ENCODE results near the gene MYNN.

MYNN gene

DNA sequence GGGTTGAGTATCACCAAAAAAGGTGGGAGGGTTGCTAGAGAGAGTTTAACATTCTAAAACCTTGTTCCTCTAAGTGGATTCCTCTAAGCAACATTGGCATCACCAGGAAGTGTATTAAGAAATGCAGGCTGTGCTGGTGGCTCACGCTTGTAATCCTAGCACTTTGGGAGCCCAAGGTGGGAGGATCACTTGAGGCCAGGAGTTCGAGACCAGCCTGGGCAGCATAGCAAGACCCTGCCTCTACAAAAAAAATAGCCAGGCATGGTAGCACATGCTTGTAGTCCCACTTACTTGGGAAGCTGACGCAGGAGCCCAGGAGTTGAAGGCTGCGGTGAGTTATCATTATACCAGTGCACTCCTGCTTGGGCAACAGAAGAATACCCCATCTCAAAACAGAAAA, 4.6 kb downstream of the MYNN start:
- no peak for DNase-seq (ENCODE audit: low spot score)

DNA sequence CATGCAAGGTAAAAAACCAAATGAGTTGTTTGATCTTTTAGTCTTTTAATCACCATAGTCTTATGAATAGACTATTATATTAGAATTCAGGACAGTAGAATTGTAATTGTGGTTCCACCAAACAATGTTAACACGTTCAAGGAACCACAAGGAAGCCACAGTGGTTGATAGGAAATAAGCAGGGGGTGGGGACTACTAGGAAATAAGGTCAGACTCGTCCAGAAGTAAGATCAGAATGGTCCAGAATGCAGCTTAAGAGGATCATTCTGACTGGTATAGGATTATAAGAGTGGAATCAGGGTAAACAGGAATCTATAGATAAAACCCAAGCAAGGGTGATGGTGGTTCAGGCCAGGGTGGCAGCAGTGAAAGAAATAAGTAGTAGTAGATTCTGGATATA, 7.5 kb downstream of the MYNN start:
- DNase-seq (ENCODE audit: low spot score): no peak

DNA sequence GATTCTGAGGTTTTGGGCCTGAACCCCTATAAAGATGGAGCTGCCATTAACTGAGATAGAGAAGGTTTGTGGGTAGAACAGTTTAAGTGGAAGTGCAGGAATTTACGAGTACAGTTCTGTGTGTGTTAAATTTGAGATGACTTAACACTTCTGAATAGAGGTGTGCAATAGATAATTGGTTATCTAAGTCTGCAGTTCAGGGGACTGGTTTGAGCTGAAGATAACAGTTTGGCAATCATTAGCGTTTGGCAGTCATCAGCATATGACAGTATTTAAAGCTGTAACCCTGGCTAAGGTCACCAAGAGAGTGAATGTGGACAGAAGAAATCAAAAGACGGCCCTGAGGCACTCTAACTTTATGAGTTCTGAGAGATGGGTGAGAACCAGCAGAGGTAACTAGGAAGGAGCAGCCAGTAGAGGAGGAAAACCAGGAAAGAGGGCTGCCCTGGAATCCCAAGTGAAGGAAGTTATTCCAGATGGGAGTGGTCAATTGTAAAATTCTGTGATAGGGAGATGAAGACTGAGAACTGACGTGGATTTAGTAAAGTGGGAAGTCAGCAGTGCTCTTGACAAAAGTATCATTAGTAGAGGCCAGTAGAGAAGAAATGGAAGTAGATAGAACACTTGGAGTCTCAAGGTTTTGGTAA, 8.1 kb downstream of the MYNN start:
- no peak for DNase-seq (ENCODE audit: low spot score)

DNA sequence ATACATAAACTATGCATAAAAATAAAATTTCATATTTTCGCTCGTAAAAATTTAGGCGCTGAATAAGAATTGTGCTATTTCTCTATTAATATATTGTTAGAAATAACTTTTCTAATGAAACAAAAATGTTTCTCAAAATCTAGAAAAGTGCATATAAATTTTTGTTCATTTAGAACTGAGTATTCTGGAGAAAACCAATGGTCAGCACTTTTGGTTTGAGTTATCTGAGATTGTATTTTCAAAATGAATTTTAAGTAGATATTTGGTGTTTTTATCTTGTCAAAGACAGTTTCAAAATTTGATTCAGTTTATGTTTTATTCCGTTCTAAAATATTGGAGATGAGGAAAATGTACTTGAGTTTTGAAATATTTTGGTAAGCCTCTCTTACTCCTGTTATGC, 13.9 kb downstream of the MYNN start:
- no peak for DNase-seq (ENCODE audit: low spot score)

DNA sequence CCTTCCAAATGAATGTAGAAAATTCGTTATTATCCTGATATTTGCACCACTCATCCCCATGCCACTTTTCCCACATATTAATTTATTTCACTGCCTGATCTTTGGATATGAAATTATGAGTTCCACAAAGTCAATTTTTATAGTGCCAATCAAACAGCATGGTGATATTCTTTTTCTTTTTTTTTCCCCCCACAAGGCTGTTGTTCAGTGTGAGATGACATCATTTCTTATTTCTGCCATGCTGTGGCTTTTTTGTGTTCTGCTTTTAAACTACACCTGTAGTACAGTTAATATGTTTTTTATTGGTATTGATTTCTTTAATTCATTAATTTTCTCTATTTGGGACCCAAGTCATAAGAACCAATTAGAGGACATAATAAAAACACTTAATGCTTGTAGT, 14.6 kb downstream of the MYNN start:
- no peak for DNase-seq (ENCODE audit: low spot score)

DNA sequence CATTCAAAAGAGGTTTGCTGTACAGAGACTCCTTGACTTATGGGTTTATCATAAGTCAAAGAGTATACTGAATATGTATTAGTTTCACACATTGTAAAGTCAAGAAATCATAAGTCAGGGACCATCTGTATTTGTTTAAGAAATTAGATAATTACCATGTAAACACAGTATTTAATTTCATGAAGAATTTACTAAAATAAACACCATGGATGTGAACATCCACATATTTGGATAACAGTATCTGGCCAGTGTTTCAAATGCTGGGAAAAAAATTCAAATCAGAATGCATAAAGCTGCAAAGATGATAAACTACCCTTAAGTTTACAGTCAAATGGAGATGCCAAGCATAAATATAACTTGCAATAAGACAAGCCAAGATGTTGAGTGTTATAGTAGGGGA, 17.0 kb downstream of the MYNN start:
- no peak for DNase-seq (ENCODE audit: low spot score)

DNA sequence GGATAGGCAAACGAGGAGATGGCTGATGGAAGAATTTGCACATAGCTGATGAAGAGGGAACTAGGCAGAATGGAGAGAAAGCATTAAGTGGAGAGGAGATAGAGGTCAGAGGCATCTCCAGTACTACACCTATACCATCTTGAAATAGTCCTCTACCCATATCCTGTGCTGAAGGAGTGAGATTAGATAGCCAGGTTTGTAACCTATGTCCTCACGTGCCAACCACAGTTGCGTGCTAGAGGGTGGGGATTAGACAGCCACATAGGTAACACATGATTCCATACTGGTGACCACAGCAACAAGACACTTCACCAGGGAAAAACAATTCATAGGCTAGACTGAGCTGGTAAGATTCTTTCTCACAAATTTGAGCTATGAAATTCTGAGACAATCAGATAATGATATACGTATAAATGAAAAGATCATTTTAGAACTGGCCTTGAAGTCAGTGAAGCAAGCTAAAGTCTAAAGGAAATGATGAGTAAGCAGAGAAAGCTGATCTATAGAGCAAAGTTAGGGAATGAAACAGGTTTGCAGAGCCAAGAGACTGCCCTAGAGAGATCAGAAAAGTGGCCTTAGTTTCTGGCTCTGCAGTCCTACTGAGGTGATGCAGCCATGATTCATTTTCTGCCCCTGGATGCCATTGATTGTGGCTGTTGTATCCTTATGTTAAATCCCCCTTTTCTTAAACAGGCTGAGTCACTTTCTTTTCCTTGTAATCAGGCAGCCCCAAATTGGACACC, 17.7 kb downstream of the MYNN start:
- no peak for DNase-seq (ENCODE audit: low spot score)

DNA sequence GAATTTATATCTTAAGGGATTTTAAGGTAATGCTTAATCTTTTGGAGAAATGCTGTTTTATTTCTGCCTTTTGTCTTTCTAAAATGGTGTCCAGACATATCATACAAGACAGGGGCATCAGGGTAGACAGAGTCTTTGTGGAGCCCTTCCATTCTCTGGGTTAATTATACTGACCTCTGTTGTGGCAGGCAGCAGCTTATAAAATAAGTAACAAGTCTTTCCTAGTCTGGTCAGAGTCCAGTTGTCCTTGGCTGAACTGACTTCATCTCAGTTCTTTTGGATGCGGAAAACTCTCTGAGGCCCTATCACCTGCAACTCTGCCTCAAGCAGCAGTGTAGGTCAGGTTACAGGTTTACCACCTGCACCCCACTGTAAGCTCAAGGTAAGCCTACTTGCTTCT, 19.2 kb downstream of the MYNN start:
- DNase-seq (ENCODE audit: low spot score): no peak

DNA sequence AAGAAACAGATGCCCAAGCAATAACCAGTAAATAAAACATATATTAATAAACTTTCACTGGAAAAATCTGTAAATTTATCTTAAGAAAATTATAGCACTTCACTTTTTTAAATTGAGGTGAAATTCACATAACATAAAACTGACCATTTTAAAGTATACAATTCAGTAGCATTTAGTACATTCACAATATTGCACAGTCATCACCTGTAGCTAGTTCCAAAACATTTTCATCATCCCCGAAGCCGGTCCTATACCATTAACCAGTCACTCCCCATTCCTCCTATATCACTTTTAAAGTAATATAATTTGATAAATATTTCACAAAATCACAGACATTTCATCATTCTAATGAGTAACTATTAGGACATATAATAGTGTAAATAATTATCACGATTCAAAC, 31.5 kb downstream of the MYNN start:
- DNase-seq (ENCODE audit: low spot score): no peak

DNA sequence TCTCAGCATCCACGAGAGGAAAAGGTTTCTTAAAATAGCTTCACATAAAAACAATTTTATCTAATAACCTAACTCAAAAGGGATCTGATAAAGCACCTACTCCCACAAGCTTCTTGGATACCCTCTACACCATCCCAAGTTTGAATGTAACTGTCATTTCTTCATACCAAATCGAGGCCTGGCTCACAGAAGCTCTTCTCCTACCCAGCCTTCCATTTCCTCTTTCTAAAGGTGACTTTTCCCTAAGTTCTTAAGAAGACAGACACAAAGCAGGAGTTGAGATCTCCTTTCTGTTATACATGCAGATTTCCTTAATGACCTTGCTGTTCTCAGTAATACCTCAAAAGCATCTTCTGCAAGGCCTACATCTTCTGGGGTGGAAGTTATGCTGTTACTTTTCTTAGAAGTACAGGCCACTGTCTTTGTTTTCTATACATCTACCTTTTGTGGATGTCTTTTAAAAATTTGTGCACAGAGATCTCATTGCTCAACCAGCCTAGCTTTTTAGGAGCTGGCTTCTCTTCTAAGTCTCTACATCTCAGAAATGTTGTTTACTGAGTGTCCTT, 36.1 kb downstream of the MYNN start:
- DNase-seq (ENCODE audit: low spot score): no peak

DNA sequence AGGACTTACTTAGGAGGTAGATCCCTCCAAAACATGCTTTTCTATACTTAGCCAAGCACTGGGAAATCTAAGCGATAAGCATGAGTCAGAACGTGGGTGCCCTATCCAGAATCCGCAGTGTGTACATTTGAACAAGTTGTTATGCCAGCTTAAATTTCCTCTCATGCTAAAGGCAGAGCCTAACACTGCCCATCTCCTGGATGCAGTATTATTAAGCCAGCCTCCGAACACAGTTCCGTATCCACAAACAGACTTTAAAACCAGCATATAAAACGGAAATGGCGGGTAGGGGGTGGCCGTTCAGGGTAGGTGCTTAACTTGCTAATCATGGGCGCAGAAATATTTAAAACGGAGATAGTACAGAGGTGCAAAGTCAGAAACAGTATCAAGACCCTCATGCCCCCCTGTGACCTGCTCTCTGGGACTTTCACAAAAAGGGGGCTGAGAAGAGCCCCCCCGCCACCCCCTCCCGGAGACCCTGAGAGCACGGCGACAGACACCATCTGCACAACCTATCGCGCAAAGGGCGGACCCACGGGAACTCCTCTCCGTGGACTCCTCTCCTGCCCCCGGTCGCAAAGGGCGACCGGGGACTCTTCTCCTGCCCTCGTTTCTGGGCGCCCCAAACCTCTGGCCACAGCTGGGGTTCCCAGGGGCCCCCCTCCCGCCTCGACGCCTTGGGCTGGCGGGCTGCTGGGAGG, 38.6 kb downstream of the MYNN start:
- peak; percentile 55 for DNase-seq (ENCODE audit: low spot score)

DNA sequence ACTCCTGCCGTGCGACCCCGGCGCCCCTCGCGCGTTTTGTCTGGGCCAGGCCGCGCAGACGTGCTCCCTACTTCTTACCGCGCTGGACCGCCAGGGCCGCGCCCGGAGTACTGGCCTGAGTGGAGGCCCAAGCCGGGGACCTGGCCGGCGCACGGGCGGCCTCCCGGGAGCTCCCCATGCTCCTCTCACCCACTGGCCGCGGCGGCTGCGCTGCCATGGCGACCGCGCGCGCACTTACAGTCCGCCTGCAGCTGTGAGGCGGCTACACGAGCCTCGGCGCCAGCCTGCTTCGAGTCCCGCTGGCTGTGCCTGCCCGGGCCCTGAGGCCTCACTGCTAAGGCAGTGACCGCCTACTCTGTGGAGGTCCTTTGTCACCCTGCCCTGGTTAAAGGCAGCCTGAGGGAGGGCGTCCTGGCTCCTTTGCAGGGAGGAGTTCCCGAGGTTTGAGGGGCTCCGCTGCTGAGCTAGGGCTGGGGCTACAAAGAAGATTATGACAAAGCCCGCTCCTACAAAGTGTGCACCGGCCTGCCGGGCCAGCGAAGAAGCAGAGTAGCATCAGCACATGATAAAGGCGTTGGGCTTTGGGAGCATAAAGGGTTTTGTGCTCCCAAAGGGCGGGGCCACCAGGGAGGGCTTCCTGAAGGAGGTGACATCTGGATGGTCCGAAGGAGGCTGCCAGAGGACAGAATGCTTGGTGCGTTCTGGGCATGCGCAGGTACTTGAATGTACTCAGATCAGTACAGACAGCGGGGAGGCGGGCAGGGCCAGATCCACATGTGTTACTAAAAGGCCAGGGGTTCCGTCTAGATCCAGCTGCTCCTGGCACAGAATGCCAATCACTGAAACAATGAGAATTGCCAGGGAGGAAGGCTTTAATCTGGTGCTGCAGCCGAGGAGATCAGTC, 39.4 kb downstream of the MYNN start, which contains the start of the genes LRRC34 and LRRIQ4:
TSS of gene LRRC34 (minus strand) at position 573 of the 904 bp plus-strand sequence. CDS start at position 217, 356 bp downstream.
TSS of gene LRRIQ4 (plus strand) at position 539 of the 904 bp plus-strand sequence. CDS start 9,052 bp downstream, outside the sequence.
- peak; percentile 95 for DNase-seq (ENCODE audit: low spot score)

DNA sequence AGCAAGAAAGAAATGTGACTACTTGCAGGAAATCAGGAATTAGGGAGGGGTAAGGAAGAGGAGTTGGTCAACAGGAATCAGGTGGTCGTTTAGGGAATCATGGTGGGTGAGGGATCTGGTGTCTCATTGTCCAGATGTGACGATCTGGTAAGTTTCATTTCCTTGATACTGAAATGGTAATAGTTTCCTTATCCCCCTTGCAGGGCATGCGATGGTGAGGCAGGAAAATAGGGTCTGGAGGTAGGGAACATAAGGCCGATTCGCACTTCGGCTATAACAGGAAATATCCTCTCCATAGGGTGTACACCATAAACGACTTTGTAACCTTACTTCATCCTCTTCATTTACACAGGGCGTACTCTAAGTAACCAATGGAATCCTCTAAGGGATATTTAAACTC, 40.1 kb downstream of the MYNN start:
- no peak for DNase-seq (ENCODE audit: low spot score)

DNA sequence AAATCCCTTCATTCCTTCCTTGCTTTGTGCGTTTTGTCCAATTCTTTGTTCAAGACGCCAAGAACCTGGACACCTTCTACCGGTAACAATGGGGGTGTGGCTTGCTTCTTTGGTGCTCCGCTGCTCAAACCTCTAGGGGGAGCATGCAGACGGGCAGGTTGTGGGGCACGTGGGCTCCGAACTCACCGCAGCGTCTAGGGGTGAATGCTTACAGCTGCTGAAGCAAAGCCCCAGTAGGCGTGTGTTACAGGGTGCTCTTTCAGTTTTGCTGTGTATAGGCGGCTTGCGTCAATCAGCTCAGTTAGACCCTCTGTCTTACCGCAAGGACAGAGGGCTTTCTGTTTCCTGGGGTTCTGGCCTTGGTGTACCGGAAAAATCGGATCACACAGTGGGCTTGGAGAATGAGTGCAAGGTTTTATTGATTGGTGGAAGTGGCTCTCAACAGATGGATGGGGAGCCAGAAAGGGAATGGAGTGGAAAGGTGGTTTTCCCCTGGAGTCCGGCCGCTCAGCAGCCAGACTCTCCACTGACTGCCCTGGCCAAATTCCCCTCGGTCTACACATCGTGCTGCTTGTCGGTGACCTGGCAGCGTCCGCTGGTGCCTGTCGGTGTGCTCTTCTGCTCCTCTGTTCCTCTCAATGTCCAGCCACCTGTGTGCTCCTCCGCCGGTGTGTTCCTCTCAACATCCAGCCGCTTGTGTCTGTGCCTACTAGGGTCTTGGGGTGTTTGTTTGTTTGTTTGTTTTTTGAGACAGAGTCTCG, 40.7 kb downstream of the MYNN start:
- peak; percentile 54 for DNase-seq (ENCODE audit: low spot score)

DNA sequence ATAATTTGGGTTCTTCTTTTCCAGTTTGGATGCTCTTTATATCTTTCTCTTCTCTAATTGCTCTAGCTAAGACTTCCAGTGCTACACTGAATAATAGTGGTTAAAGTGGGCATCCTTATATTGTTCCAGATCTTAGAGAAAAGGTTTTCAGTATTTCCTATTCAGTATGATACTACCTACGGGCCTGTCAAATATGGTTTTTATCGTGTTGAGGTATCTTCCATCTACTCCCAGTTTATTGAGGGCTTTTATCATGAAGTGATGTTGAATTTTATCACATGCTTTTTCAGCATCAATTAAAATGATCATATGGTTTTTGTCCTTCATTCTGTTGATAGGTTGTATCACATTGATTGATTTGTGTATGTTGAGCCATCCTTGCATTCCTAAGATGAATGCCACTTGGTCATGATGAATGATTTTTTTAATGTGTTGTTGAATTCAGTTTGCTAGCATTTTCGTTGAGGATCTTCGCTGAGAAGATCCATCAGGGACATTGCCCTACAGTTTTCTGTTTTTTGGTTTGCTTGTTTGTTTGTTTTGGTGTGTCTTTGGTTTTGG, 42.5 kb downstream of the MYNN start:
- DNase-seq (ENCODE audit: low spot score): no peak

DNA sequence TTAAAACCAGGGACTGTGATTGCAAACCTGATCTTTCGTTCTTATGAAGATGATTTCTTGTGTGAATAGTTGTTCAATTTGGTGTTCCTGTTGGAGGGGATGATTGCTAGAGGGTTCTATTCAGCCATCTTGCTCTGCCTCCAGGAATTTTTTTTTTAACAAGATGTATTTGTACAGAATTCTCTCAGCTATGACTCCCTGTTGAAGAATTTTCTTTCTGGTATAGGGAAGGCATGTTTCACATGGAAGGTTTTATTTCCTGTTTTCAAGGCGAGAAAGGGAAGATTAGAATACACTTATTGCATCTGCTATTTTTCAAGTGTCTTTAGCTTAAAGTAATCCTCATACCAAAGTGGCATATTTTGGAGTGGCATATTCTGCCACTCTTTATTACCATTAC, 45.1 kb downstream of the MYNN start:
- no peak for DNase-seq (ENCODE audit: low spot score)

DNA sequence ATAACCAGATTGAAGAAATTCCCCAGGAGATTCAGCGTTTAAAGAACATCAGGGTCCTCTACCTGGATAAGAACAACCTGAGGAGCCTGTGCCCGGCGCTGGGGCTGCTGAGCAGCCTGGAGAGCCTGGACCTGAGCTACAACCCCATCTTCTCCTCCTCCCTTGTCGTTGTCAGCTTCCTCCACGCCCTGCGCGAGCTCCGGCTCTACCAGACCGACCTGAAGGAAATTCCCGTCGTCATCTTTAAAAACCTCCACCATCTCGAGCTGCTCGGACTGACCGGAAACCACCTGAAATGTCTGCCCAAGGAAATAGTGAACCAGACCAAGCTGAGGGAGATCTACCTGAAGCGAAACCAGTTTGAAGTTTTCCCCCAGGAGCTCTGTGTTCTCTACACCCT, 48.9 kb downstream of the MYNN start:
- DNase-seq (ENCODE audit: low spot score): no peak

DNA sequence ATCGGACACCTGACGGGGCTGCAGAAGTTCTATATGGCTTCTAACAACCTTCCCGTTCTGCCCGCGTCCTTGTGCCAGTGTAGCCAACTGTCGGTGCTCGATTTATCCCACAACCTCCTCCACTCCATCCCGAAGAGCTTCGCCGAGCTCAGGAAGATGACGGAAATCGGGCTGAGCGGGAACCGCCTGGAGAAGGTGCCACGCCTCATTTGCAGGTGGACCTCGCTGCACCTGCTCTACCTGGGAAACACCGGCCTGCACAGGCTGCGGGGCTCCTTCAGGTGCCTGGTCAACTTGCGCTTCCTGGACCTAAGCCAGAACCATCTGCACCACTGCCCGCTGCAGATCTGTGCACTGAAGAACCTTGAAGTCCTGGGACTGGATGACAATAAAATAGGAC, 49.3 kb downstream of the MYNN start:
- no peak for DNase-seq (ENCODE audit: low spot score)

DNA sequence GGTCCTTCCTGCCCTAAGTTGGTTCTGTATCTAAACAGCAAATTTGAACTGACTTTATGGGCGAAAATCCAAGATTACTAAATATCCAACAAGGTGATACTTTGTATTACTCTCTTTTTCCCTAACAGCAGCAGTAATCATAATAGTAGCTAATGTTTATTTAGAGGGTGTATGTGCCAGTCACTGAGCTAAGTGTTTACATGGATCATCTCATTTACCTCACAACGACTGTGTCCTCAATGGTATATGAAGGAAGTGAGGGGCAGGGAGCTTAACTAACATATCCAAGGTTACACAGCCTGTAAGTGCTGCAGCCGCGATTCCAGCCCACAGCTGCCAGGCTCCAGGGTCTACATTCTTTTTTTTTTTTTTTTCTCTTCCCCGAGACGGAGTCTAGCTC, 49.8 kb downstream of the MYNN start:
- DNase-seq (ENCODE audit: low spot score): no peak

DNA sequence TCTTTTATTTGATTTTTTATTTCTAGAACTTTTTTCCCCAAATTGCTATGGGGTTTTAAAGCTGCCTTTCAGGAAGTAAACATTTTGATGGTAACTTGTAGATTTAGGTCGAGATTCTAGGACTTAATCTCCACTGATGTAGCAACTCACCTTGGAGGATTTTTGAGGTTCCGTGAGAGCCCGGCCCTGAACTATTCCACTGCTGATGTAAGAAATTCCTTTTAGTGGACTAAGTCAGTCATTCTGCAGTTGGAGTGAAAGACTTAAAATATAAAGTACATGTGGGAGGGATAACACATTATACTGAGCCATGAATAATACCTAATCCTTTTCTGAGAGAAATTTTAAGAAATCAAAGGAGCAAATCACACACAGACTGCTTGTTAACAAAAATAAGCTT, 52.1 kb downstream of the MYNN start:
- DNase-seq (ENCODE audit: low spot score): no peak
